Measurements from ENCODE around the gene MRPL2.
"Not testable (repeated sequence)": the region's sequence is repeated elsewhere in the genome, so short reads cannot be mapped to it uniquely, and the experiment has no call there.

The MRPL2 gene

DNA sequence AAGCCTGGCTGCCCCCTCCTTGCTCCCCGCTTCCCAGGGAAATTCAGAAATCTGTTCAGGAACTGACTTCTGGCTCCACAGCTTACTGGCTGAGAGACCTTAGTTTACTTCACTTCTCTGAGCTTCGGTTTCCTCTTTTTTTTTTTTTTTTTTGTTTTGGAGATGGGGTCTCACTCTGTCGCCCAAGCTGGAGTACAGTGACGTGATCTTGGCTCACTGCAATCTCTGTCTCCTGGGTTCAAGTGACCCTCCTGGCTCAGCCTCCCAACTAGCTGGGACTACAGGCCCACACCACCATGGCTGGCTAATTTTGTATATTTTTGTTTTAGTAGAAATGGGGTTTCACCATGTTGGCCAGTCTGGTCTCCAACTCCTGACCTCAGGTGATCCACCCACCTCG lies 31.8 kb upstream of the MRPL2 start:
- FAIRE-seq (no peak), DNase-seq (ENCODE audit: insufficient read length, low spot score) (no peak)
- no peak for TF ChIP-seq POLR2A (IDR thresholded peaks at IDR 0.05; ENCODE audit: low read depth, low read length)

DNA sequence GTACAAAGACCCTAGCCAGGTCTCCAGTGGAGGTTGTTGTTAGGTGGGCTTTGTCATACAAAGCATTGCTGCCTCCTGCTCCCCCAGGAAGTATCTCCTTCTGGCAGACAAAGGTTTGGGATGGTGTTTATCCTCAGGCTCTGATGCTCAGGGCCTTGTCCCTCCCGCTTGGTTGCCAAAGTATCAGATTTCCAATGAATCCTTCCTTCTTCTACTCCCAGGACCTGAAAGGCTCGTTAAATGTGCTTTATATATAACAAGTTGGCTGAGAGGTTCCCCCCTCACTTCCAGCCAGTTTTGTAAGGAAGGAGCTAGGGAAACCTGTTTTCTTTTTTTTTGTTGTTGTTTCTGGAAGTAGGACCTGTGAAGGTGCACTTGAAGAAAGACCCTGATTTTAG lies 31.3 kb upstream of the MRPL2 start:
- no peak for FAIRE-seq
- TF ChIP-seq POLR2A (IDR thresholded peaks at IDR 0.05; ENCODE audit: low read depth, low read length): no peak
- no peak for DNase-seq (ENCODE audit: insufficient read length, low spot score)

DNA sequence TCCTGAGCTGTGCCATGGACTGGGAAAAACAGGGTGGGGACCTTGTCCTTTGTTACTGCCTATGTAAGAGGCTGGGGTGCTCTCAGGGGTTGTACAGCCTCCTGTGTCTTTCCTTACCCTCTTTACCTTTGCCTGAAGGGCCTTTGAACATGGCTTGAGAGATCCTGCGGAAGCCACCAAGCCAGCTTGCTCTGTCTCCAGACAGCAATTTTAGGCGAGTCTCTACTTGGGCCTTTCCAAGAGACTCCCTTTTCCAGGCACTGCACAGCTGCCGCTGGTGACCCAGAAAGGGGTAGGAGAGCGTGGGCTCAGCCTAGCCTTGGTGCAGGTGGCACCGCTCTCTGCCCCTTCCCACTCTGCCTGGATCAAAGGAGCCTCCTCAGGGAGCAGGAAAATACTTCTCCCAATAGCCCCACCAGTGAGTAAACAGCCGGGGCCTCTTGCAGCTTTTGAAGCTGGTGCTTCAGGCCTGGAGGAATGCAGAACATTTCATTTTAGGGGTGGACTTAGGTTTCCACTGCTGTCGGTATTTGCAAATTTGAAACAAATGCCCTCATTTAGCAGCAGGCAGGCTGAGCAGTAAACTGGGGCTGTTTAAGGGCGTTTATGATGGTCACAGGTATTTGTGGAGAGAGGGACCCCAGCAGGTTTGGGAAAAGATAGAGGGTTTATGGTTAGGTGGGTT lies 30.8 kb upstream of the MRPL2 start:
- no peak for TF ChIP-seq POLR2A (IDR thresholded peaks at IDR 0.05; ENCODE audit: low read depth, low read length)
- FAIRE-seq (no peak), DNase-seq (ENCODE audit: insufficient read length, low spot score) (no peak)

DNA sequence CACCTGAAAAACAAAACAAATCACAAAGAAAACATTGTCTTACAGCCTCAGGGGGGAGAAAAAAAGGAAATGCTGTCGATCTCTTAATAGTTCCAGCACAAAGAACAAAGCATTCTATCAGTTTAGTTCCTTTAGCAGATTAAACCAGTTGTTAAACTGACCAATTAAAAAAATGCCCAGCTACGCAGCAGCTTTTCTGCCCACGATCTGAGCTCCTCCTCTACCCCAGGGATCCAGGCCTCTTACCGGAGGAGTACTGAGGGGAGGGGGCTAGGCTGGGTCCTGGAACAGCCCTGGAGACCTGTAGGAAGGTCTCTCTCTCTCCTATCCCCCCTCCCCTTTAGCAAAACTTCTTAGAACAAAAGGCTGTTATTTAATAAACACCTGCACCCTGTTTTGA lies 30.2 kb upstream of the MRPL2 start:
- no peak for TF ChIP-seq POLR2A (IDR thresholded peaks at IDR 0.05; ENCODE audit: low read depth, low read length)
- FAIRE-seq: no peak
- DNase-seq (ENCODE audit: insufficient read length, low spot score): no peak

DNA sequence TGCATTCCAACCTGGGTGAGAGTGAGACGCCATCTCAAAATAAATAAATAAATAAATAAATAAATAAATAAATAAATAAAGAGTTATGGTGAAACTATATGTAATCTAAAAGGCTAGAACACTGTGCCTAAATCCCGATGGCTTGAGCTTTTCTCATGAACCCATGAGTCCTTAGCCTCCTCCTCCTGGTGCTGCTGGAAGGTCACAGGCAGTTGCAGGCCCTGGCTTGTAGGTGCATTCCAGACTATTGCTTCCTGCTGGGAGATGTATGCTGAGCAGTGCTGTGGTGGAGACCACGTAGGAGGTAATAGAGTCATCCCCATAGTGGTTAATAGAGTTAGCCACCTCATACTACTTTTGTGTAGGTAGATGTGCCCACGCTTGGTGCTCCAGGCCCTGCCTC lies 29.4 kb upstream of the MRPL2 start:
- FAIRE-seq (no peak), DNase-seq (ENCODE audit: insufficient read length, low spot score) (no peak)
- no peak for TF ChIP-seq POLR2A (IDR thresholded peaks at IDR 0.05; ENCODE audit: low read depth, low read length)

DNA sequence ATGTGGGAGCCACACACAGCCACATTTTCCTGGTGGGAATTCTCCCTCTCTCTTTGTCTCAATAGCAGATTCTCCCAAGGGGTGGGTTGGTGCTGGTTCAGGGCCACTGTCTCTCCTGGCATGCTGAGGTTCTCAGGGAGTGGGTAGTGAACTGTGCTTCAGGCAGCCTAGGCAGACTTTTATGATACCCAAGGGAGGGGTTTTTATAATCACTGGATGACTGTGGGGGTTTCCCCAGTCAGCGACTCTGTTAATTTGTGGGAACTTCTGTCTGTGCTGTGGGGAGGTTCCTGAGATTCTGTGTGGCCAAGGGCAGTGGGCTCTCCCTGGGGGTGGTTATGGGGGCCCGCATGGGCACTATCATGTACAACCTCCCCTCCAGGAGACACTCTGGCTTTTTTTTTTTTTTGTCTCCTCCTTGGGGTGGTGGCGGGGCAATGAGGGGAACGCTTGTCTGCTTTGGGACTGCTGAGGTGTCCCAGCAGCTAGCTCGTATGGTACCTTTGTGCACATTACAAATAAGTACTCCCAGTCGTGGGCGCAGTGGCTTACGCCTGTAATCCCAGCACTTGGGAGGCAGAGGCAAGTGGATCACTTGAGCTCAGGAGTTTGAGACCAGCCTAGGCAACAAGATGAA lies 26.9 kb upstream of the MRPL2 start:
- no peak for TF ChIP-seq POLR2A (IDR thresholded peaks at IDR 0.05; ENCODE audit: low read depth, low read length)
- DNase-seq (ENCODE audit: insufficient read length, low spot score): no peak
- no peak for FAIRE-seq

DNA sequence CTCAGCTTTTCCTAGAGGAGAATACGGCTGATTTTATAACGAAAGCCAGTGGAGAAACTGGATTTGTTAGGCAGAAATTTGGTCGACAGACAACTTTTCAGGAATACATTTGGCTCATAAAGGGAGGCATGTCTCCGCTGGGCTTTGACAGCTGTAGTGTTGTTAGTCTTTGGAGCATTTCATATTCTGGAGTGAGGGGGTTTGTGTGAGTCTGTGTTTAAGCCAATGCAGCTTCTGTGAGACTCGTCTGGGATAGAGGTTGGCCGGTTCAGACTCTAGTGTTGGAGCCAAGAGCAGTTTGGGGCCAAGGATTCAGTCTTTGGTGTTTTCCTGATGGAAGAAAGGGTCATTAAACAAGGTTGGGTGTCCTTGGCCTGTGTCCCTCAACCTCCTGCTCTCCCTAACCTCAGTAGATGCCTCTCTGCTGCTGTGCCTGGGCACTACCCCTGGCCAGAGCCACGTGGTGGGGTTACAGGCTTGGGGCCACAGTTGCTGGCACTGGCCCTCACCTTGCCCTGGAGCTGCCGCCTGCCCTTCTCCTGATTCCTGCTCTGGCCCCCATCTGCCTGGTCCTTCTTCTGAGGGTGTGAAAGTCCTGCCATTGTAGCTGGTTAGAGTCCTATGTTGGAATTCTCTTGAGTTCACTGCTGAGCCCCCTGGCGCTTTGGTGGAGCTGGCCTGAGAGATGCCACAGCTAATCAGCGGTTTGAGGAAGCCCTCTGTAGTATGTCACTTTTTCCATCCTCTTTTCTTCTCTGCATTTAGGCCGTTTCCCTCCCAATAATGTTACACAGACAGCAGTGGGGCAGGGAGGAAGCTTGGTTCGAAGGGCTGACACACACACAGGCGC lies 23.8 kb upstream of the MRPL2 start:
- no peak for TF ChIP-seq POLR2A (IDR thresholded peaks at IDR 0.05; ENCODE audit: low read depth, low read length)
- FAIRE-seq (no peak), DNase-seq (ENCODE audit: insufficient read length, low spot score) (no peak)

DNA sequence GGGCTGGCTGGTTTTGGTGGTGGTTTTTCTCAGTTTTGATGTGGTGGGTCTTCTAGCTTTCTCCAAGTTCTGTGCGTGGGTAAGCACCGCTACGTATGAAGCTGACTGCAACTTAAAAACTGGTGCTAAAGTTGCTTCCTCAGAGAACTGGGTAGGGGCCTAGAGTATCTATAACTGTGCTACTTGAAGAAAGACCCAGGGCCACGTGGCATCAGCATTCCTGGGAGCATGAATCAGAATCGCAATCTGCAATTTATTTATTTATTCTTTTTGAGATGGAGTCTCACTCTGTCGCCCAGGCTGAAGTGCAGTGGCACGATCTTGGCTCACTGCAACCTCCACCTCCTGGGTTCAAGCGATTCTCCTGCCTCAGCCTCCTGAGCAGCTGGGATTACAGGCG lies 22.7 kb upstream of the MRPL2 start:
- DNase-seq (ENCODE audit: insufficient read length, low spot score); FAIRE-seq: not testable (repeated sequence)

DNA sequence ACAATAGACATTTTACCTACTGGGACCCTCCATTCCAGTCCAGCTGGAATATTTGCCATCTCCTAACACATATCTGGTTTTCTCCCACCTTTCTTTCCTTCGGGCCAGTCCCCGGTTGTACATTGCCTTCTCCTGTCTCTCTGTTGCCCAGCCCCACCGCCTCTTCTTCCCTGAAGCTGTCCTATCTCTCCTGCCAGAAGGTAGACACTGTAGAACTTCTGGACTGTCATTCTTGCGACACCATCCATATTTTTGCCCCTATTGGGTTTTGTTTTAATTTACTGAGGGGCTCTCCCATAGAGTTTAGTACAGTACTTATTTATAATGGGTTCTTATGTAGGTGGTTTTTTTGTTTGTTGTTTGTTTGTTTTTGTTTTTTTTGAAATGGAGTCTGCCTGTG lies 21.8 kb upstream of the MRPL2 start:
- DNase-seq (ENCODE audit: insufficient read length, low spot score) (no peak), FAIRE-seq (no peak)

DNA sequence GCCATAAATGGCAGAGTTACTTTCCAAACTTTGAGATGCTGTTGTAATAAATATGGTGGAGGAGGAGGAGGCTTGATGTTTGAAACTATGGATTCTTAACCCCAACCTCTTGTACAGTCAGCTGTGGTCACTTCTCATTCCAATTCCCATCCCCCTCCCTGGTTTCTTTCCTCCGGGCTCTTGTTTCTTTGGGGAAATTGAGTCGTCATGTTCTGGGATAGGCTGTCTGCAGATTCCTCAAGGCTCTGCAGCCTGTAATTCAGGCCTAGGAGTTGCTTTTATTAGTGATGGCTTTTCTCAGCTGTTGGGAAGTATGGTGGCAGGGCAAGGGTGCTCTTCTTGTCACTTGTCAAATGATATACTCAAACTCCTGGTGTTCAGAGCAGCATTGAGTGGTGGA lies 19.5 kb upstream of the MRPL2 start:
- no peak for FAIRE-seq
- no peak for DNase-seq (ENCODE audit: insufficient read length, low spot score)
- TF ChIP-seq POLR2A (IDR thresholded peaks at IDR 0.05; ENCODE audit: low read depth, low read length): no peak

More for the DNA sequence above, 21.8 kb upstream of the MRPL2 start:
- TF ChIP-seq POLR2A (IDR thresholded peaks at IDR 0.05; ENCODE audit: low read depth, low read length): no peak

DNA sequence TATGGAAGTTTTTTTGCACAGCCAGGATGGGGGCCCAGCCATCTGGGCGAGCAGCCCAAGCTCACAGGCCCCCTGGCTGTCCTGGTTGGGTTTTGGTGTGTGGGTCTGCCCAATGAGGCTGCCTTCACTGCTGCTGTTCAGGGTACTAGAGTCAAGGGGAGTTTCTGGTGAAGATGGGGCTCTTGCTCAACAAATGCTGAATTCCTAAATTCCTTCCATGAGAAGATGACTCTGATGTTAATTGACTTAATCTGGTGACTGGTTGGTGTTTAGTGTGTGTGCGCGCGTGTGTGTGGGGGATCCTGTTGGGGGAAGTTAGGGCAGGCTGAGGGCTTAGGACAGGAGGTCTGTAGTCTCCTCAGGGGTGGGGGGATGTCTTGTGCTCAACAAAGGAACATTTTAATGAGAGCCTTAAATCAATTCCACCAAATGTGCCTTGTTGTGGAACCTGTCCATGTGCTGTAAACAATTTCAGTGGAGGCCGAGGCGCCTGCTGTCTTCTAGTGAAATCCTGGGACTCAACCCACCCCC lies 18.8 kb upstream of the MRPL2 start:
- DNase-seq (ENCODE audit: insufficient read length, low spot score): no peak
- TF ChIP-seq POLR2A (IDR thresholded peaks at IDR 0.05; ENCODE audit: low read depth, low read length): no peak
- FAIRE-seq: no peak

DNA sequence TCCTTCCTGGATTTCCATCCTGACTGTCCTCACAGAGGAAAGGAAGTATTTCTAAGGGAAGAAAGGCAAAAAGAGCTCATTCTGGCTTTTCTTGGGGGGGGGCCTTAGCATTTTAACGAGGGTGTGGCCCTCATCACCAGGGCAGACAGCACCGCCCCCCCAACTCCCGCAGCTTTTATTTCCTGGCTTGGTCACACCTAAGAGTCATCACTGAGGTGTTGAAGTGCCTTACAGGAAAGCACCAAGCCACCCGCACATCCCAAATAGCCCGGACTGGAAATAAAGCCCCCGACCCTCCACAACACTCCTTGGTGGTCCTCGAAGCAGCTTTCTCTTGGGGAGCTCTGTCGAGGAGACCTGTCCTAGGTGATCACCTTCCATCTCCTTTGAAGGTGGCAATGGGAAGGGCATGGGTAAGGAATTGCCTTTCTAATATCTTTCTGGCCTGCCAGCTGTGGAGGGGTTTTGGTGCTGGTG lies 18.1 kb upstream of the MRPL2 start:
- no peak for DNase-seq (ENCODE audit: insufficient read length, low spot score)
- FAIRE-seq: no peak
- TF ChIP-seq POLR2A (IDR thresholded peaks at IDR 0.05; ENCODE audit: low read depth, low read length): no peak

DNA sequence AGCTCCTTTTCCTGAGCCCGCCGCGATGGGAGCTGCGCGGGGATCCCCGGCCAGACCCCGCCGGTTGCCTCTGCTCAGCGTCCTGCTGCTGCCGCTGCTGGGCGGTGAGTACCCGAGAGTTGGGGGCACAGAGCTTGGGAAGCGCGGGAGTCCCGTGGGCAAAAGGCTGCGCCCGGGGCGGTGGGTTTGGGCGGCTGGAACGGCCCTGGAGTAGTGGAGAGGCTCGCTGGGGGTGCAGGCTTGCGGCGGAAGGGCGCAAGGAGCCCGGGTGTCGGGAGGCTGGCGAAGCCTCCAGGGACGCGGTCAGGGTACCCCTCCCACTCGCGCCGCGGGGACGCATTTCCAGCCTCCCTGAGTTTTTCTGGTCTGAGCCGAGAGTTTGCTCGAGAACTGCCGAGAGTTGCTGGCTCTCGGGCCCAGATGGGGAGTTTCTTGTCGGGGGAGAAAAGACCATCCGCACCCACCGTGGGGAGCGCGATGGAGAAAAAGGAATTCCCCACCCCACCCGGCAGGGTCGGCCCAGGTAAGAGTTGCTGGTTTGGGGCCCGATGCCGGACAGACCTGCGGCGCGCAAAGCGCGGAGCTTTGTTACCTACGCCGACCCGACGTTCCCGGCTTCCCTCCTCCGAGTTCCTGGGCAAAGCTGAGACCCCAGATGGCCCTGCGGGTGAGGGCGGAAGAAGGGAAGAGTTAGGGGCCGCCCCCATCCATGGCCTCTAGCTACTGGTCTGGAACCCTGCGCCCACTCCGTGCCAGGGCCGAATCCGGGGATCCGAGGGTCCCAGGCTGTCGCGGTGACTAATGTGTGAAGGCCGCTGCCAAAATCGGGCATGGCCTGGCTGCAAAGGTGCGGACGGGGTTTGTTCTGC lies 17.5 kb upstream of the MRPL2 start:
- FAIRE-seq (no peak), DNase-seq (ENCODE audit: insufficient read length, low spot score) (peak; percentile 37)
- no peak for TF ChIP-seq POLR2A (IDR thresholded peaks at IDR 0.05; ENCODE audit: low read depth, low read length)
